Measurements from ENCODE around the gene FIP1L1.

Gene FIP1L1

GRCh38 chr4:53354012-53354722 is 23.3 kb upstream of the FIP1L1 start:
- Histone ChIP-seq H3K9ac (ENCODE audit: low read length) (no peak overlapping the region), H3K4me3 (ENCODE audit: low read depth, low read length, poor library complexity, severe bottlenecking) (no peak overlapping the region), H3K4me2 (ENCODE audit: low read length) (no peak overlapping the region), H2AFZ (ENCODE audit: low read length) (no peak overlapping the region), H3K27ac (ENCODE audit: low read depth, low read length, poor library complexity, severe bottlenecking) (no peak overlapping the region), H4K20me1 (ENCODE audit: insufficient read depth, low read length) (no peaks in the 10 kb centered on the region), H3F3A (ENCODE audit: insufficient read depth, low read length) (no peaks in the 10 kb centered on the region), H3K4me1 (ENCODE audit: insufficient read depth, low read length, severe bottlenecking) (no peaks in the 10 kb centered on the region), H3K9me3 (ENCODE audit: low read length) (no peaks in the 10 kb centered on the region), H3K36me3 (ENCODE audit: insufficient read depth, low read length) (peaks cover 57% of the 10 kb centered on the region), H3K79me2 (ENCODE audit: insufficient read depth, low read length) (peaks cover 25% of the 10 kb centered on the region), H3K27me3 (ENCODE audit: insufficient read depth, low read length) (no peaks in the 10 kb centered on the region), H3K9me2 (ENCODE audit: low read depth, low read length) (no peaks in the 10 kb centered on the region)
- TF ChIP-seq, protein P1, sequence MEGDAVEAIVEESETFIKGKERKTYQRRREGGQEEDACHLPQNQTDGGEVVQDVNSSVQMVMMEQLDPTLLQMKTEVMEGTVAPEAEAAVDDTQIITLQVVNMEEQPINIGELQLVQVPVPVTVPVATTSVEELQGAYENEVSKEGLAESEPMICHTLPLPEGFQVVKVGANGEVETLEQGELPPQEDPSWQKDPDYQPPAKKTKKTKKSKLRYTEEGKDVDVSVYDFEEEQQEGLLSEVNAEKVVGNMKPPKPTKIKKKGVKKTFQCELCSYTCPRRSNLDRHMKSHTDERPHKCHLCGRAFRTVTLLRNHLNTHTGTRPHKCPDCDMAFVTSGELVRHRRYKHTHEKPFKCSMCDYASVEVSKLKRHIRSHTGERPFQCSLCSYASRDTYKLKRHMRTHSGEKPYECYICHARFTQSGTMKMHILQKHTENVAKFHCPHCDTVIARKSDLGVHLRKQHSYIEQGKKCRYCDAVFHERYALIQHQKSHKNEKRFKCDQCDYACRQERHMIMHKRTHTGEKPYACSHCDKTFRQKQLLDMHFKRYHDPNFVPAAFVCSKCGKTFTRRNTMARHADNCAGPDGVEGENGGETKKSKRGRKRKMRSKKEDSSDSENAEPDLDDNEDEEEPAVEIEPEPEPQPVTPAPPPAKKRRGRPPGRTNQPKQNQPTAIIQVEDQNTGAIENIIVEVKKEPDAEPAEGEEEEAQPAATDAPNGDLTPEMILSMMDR (IDR thresholded peaks at IDR 0.05; ENCODE audit: low read length), result no peak
- no peak for TF ChIP-seq EZH2 (IDR thresholded peaks at IDR 0.05; ENCODE audit: borderline replicate concordance, low read length)

GRCh38 chr4:53355930-53356521 is 21.4 kb upstream of the FIP1L1 start:
- no peak overlapping the region for H3K4me2 ChIP-seq (ENCODE audit: low read length)
- H3K79me2 ChIP-seq (ENCODE audit: insufficient read depth, low read length), result peaks cover 42% of the 10 kb centered on the region
- H3K27me3 ChIP-seq (ENCODE audit: insufficient read depth, low read length), result no peaks in the 10 kb centered on the region

GRCh38 chr4:53361451-53361850 is 16.0 kb upstream of the FIP1L1 start:
- Histone ChIP-seq H3K4me1 (ENCODE audit: insufficient read depth, low read length, severe bottlenecking) (peaks cover 56% of the 10 kb centered on the region), H3K9ac (ENCODE audit: low read length) (no peak overlapping the region), H3K4me3 (ENCODE audit: low read depth, low read length, poor library complexity, severe bottlenecking) (peak overlapping the region; percentile 80), H3F3A (ENCODE audit: insufficient read depth, low read length) (no peaks in the 10 kb centered on the region), H3K27ac (ENCODE audit: low read depth, low read length, poor library complexity, severe bottlenecking) (no peak overlapping the region), H3K4me2 (ENCODE audit: low read length) (peak overlapping the region; percentile 70), H3K9me2 (ENCODE audit: low read depth, low read length) (no peaks in the 10 kb centered on the region), H4K20me1 (ENCODE audit: insufficient read depth, low read length) (no peaks in the 10 kb centered on the region), H3K9me3 (ENCODE audit: low read length) (no peaks in the 10 kb centered on the region), H3K36me3 (ENCODE audit: insufficient read depth, low read length) (peaks cover 15% of the 10 kb centered on the region; the same call in 1 of the 2 replicates), H3K27me3 (ENCODE audit: insufficient read depth, low read length) (no peaks in the 10 kb centered on the region), H3K79me2 (ENCODE audit: insufficient read depth, low read length) (peaks cover 80% of the 10 kb centered on the region), H2AFZ (ENCODE audit: low read length) (no peak overlapping the region)
- TF ChIP-seq EZH2 (IDR thresholded peaks at IDR 0.05; ENCODE audit: borderline replicate concordance, low read length), result no peak
- TF ChIP-seq, protein P1 (IDR thresholded peaks at IDR 0.05; ENCODE audit: low read length), result no peak

More at GRCh38 chr4:53355930-53356521, 21.4 kb upstream of the FIP1L1 start:
- H3K9ac ChIP-seq (ENCODE audit: low read length), result no peak overlapping the region
- peaks cover 14% of the 10 kb centered on the region for H3K4me1 ChIP-seq (ENCODE audit: insufficient read depth, low read length, severe bottlenecking)
- no peaks in the 10 kb centered on the region for H3K9me3 ChIP-seq (ENCODE audit: low read length)
- peaks cover 52% of the 10 kb centered on the region for H3K36me3 ChIP-seq (ENCODE audit: insufficient read depth, low read length)
- H3F3A ChIP-seq (ENCODE audit: insufficient read depth, low read length), result no peaks in the 10 kb centered on the region
- no peak for TF ChIP-seq EZH2 (IDR thresholded peaks at IDR 0.05; ENCODE audit: borderline replicate concordance, low read length)
- TF ChIP-seq, protein P1 (IDR thresholded peaks at IDR 0.05; ENCODE audit: low read length), result no peak
- H3K9me2 ChIP-seq (ENCODE audit: low read depth, low read length), result no peaks in the 10 kb centered on the region
- no peaks in the 10 kb centered on the region for H4K20me1 ChIP-seq (ENCODE audit: insufficient read depth, low read length)
- no peak overlapping the region for H2AFZ ChIP-seq (ENCODE audit: low read length)
- no peak overlapping the region for H3K4me3 ChIP-seq (ENCODE audit: low read depth, low read length, poor library complexity, severe bottlenecking)
- H3K27ac ChIP-seq (ENCODE audit: low read depth, low read length, poor library complexity, severe bottlenecking), result no peak overlapping the region

Measured in OCI-LY1 (cell line).